ENCODE data around the gene PPIL3.
"Not testable (repeated sequence)": the region's sequence is repeated elsewhere in the genome, so short reads cannot be mapped to it uniquely, and the experiment has no call there.

The PPIL3 gene

GRCh38 chr2:200901459-200902072 lies 12.7 kb upstream of the PPIL3 start (continued):
- TF ChIP-seq RARB (CRISPR knock-in tag; IDR thresholded peaks at IDR 0.05) = no peak
- no peak for TF ChIP-seq SNAI2 (CRISPR knock-in tag; IDR thresholded peaks at IDR 0.05)
- no peak for TF ChIP-seq ZFP30 (CRISPR knock-in tag; IDR thresholded peaks at IDR 0.05)
- no peak for TF ChIP-seq GLIS3 (CRISPR knock-in tag; IDR thresholded peaks at IDR 0.05)
- no peak for TF ChIP-seq CSRNP3 (CRISPR knock-in tag; IDR thresholded peaks at IDR 0.05)

DNA sequence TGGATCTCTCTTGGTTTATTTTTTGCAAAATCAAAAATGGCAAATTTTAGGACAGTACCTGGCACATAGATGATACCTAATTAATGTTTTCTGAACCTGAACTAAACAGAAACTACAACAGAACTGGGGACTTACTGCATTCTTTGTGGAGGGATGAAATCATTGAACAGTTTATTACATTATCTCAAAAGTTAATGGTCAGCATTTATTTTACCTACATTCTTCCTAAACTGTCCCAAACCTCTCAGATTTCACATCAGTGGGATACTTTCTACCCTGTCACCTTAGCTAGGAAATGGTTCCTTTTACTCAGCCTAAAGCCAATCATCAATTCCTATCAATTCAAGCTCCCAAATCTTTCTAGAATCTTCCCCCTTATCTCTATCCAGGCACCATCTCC lies 10.6 kb upstream of the PPIL3 start:
- ATAC-seq = no peak
- TF ChIP-seq ZFP30 (CRISPR knock-in tag; IDR thresholded peaks at IDR 0.05) = no peak
- no peak for TF ChIP-seq RARB (CRISPR knock-in tag; IDR thresholded peaks at IDR 0.05)
- no peak for TF ChIP-seq TCF4 (CRISPR knock-in tag; IDR thresholded peaks at IDR 0.05; ENCODE audit: borderline replicate concordance)
- TF ChIP-seq ARNTL (CRISPR knock-in tag; IDR thresholded peaks at IDR 0.05; ENCODE audit: borderline replicate concordance, low read depth) = no peak
- no peak for TF ChIP-seq CSDC2 (CRISPR knock-in tag; IDR thresholded peaks at IDR 0.05)
- TF ChIP-seq TOX (CRISPR knock-in tag; IDR thresholded peaks at IDR 0.05; ENCODE audit: borderline replicate concordance) = no peak
- no peak for TF ChIP-seq CSRNP3 (CRISPR knock-in tag; IDR thresholded peaks at IDR 0.05)
- TF ChIP-seq, protein P1, sequence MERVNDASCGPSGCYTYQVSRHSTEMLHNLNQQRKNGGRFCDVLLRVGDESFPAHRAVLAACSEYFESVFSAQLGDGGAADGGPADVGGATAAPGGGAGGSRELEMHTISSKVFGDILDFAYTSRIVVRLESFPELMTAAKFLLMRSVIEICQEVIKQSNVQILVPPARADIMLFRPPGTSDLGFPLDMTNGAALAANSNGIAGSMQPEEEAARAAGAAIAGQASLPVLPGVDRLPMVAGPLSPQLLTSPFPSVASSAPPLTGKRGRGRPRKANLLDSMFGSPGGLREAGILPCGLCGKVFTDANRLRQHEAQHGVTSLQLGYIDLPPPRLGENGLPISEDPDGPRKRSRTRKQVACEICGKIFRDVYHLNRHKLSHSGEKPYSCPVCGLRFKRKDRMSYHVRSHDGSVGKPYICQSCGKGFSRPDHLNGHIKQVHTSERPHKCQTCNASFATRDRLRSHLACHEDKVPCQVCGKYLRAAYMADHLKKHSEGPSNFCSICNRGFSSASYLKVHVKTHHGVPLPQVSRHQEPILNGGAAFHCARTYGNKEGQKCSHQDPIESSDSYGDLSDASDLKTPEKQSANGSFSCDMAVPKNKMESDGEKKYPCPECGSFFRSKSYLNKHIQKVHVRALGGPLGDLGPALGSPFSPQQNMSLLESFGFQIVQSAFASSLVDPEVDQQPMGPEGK (CRISPR knock-in tag; IDR thresholded peaks at IDR 0.05; ENCODE audit: borderline replicate concordance) = no peak
- TF ChIP-seq ZNF565 (CRISPR knock-in tag; conservative IDR thresholded peaks at IDR 0.05; ENCODE audit: low read depth) = no peak

- ATAC-seq = not testable (repeated sequence)
Observed at GRCh38 chr2:200881715-200882249, 7.1 kb downstream of the PPIL3 start.

DNA sequence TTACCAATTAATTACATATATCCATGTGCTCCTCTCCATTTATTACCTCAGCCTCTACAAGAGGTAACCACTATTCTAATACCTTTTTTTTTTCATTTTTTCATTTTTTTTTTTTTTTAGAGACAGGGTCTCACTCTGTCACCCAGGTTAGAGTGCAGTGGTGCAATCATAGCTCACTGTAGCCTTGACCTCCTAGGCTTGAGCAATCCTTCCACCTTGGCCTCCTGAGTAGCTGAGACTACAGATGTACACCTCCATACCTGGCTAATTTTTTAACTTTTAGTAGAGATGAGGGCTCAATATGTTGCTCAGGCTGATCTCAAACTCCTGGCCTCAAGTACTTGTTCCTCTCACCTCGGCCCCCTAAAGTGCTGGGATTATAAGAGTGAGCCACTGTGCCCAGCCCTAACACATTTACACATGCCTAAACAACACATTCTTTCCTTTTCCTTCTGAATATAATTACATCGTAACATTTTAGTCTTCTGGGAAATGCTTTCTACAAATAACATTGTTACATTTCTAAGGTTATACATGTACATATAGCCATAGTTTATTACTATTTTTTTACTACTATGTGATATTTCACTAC lies 10.5 kb downstream of the PPIL3 start:
- TF ChIP-seq OSR1 (CRISPR knock-in tag; IDR thresholded peaks at IDR 0.05) = no peak
- TF ChIP-seq CSDC2 (CRISPR knock-in tag; IDR thresholded peaks at IDR 0.05) = no peak
- TF ChIP-seq ARNTL (CRISPR knock-in tag; IDR thresholded peaks at IDR 0.05; ENCODE audit: borderline replicate concordance, low read depth) = no peak
- TF ChIP-seq ZNF8 (CRISPR knock-in tag; IDR thresholded peaks at IDR 0.05) = no peak
- TF ChIP-seq TCF4 (CRISPR knock-in tag; IDR thresholded peaks at IDR 0.05; ENCODE audit: borderline replicate concordance) = no peak
- TF ChIP-seq, protein P1 (CRISPR knock-in tag; IDR thresholded peaks at IDR 0.05; ENCODE audit: borderline replicate concordance) = no peak
- TF ChIP-seq, protein P2, sequence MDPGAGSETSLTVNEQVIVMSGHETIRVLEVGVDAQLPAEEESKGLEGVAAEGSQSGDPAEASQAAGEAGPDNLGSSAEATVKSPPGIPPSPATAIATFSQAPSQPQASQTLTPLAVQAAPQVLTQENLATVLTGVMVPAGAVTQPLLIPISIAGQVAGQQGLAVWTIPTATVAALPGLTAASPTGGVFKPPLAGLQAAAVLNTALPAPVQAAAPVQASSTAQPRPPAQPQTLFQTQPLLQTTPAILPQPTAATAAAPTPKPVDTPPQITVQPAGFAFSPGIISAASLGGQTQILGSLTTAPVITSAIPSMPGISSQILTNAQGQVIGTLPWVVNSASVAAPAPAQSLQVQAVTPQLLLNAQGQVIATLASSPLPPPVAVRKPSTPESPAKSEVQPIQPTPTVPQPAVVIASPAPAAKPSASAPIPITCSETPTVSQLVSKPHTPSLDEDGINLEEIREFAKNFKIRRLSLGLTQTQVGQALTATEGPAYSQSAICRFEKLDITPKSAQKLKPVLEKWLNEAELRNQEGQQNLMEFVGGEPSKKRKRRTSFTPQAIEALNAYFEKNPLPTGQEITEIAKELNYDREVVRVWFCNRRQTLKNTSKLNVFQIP (CRISPR knock-in tag; IDR thresholded peaks at IDR 0.05; ENCODE audit: borderline replicate concordance, low read depth) = no peak
- no peak for TF ChIP-seq ESRRG (CRISPR knock-in tag; IDR thresholded peaks at IDR 0.05)
- no peak for TF ChIP-seq ISL1 (CRISPR knock-in tag; IDR thresholded peaks at IDR 0.05)
- no peak for TF ChIP-seq PPARA (CRISPR knock-in tag; IDR thresholded peaks at IDR 0.05; ENCODE audit: borderline replicate concordance)
- TF ChIP-seq, protein P3, sequence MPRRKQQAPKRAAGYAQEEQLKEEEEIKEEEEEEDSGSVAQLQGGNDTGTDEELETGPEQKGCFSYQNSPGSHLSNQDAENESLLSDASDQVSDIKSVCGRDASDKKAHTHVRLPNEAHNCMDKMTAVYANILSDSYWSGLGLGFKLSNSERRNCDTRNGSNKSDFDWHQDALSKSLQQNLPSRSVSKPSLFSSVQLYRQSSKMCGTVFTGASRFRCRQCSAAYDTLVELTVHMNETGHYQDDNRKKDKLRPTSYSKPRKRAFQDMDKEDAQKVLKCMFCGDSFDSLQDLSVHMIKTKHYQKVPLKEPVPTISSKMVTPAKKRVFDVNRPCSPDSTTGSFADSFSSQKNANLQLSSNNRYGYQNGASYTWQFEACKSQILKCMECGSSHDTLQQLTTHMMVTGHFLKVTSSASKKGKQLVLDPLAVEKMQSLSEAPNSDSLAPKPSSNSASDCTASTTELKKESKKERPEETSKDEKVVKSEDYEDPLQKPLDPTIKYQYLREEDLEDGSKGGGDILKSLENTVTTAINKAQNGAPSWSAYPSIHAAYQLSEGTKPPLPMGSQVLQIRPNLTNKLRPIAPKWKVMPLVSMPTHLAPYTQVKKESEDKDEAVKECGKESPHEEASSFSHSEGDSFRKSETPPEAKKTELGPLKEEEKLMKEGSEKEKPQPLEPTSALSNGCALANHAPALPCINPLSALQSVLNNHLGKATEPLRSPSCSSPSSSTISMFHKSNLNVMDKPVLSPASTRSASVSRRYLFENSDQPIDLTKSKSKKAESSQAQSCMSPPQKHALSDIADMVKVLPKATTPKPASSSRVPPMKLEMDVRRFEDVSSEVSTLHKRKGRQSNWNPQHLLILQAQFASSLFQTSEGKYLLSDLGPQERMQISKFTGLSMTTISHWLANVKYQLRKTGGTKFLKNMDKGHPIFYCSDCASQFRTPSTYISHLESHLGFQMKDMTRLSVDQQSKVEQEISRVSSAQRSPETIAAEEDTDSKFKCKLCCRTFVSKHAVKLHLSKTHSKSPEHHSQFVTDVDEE (CRISPR knock-in tag; IDR thresholded peaks at IDR 0.05) = no peak
- no peak for TF ChIP-seq BACH2 (CRISPR knock-in tag; IDR thresholded peaks at IDR 0.05; ENCODE audit: borderline replicate concordance)
- TF ChIP-seq ZFP30 (CRISPR knock-in tag; IDR thresholded peaks at IDR 0.05) = no peak
- TF ChIP-seq ZNF70 (CRISPR knock-in tag; IDR thresholded peaks at IDR 0.05) = no peak
- ATAC-seq = no peak

Measured in SK-N-SH treated with all-trans-retinoic acid at 6 μM for 48 hours (cell line).